PFSK-1 (cell line): ENCODE results near the gene COL18A1.

Source experiments
- FOXP2 ChIP-seq: optimal IDR thresholded peaks from 2 replicates; pipeline ENCODE3; 2011; ENCODE audit warnings: borderline replicate concordance, control low read depth, inconsistent platforms; ENCODE audit not compliant: insufficient read depth; ENCODE audit errors: extremely low read length, extremely low read depth
- POLR2AphosphoS5 ChIP-seq: IDR thresholded peaks from 2 replicates; pipeline ENCODE4 v1.6.1; 2012; ENCODE audit warnings: low read depth, mild to moderate bottlenecking, control low read depth, low read length, moderate library complexity
- SIN3A ChIP-seq: IDR thresholded peaks from 2 replicates; pipeline ENCODE4 v1.6.1; 2012; ENCODE audit warnings: mild to moderate bottlenecking, low read length, moderate library complexity, borderline replicate concordance; ENCODE audit not compliant: insufficient read depth
- TAF1 ChIP-seq: IDR thresholded peaks from 2 replicates; pipeline ENCODE4 v1.6.1; 2012; ENCODE audit warnings: low read length, control low read depth, borderline replicate concordance; ENCODE audit not compliant: insufficient read depth
- TF ChIP-seq, protein P1 (sequence below), 2 experiments: IDR thresholded peaks; 2 replicates each; pipeline versions ENCODE4 v1.6.1 to v1.8.0; 2011 to 2012; ENCODE audit warnings: low read depth in 2 of 2, low read length in 2 of 2, control low read depth in 1 of 2, inconsistent platforms in 1 of 2, mild to moderate bottlenecking in 1 of 2, moderate library complexity in 1 of 2; ENCODE audit not compliant: insufficient read depth in 1 of 2

Gene COL18A1

GRCh38 chr21:45417256-45417950 is 12.4 kb downstream of the COL18A1 start:
- no peak for TF ChIP-seq POLR2AphosphoS5
- no peak for TF ChIP-seq TAF1
- no peak for TF ChIP-seq SIN3A
- no peak for TF ChIP-seq FOXP2
- TF ChIP-seq, protein P1, sequence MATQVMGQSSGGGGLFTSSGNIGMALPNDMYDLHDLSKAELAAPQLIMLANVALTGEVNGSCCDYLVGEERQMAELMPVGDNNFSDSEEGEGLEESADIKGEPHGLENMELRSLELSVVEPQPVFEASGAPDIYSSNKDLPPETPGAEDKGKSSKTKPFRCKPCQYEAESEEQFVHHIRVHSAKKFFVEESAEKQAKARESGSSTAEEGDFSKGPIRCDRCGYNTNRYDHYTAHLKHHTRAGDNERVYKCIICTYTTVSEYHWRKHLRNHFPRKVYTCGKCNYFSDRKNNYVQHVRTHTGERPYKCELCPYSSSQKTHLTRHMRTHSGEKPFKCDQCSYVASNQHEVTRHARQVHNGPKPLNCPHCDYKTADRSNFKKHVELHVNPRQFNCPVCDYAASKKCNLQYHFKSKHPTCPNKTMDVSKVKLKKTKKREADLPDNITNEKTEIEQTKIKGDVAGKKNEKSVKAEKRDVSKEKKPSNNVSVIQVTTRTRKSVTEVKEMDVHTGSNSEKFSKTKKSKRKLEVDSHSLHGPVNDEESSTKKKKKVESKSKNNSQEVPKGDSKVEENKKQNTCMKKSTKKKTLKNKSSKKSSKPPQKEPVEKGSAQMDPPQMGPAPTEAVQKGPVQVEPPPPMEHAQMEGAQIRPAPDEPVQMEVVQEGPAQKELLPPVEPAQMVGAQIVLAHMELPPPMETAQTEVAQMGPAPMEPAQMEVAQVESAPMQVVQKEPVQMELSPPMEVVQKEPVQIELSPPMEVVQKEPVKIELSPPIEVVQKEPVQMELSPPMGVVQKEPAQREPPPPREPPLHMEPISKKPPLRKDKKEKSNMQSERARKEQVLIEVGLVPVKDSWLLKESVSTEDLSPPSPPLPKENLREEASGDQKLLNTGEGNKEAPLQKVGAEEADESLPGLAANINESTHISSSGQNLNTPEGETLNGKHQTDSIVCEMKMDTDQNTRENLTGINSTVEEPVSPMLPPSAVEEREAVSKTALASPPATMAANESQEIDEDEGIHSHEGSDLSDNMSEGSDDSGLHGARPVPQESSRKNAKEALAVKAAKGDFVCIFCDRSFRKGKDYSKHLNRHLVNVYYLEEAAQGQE (IDR thresholded peaks at IDR 0.05; ENCODE audit: insufficient read depth in 1 of 2, low read depth in 2 of 2, low read length in 2 of 2), result no peak

DNA sequence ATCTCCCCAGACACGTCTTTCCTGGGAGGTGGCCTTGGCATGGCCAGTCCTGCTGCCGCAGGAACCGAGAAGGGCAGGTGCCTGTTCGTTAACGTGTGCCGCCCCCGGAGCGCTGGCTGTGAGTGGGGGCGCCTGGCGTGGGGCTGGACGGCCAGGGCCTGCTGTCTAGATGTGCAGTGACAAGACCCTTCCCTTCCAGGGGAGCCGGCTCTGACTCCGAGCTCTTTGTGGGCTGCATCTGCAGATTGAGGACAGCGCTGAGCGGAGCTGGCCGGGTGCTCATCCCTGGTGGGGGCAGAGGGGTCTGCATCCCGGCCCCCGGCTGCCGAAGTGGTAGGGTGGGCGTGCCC is 13.0 kb downstream of the COL18A1 start:
- TF ChIP-seq, protein P1 (IDR thresholded peaks at IDR 0.05; ENCODE audit: insufficient read depth in 1 of 2, low read depth in 2 of 2, low read length in 2 of 2), result no peak
- no peak for TF ChIP-seq TAF1
- no peak for TF ChIP-seq FOXP2
- TF ChIP-seq SIN3A, result no peak
- no peak for TF ChIP-seq POLR2AphosphoS5

GRCh38 chr21:45418301-45419071 is 13.5 kb downstream of the COL18A1 start:
- TF ChIP-seq TAF1 (no peak), POLR2AphosphoS5 (no peak)

- TF ChIP-seq TAF1 (no peak), SIN3A (no peak), POLR2AphosphoS5 (no peak), FOXP2 (no peak)
- TF ChIP-seq, protein P1 (IDR thresholded peaks at IDR 0.05; ENCODE audit: insufficient read depth in 1 of 2, low read depth in 2 of 2, low read length in 2 of 2), result no peak
These were observed 14.2 kb downstream of the COL18A1 start for GRCh38 chr21:45419162-45419561.

- no peak for TF ChIP-seq TAF1
- TF ChIP-seq, protein P1 (IDR thresholded peaks at IDR 0.05; ENCODE audit: insufficient read depth in 1 of 2, low read depth in 2 of 2, low read length in 2 of 2), result no peak
These were observed 15.4 kb downstream of the COL18A1 start for GRCh38 chr21:45420061-45421041.
